OCI-LY7 (cell line): ENCODE measurements around the gene PTHLH.

ENCODE experiments used
- CTCF ChIP-seq: fragments of 200-600 bp; sonication (generic); conservative IDR thresholded peaks from 2 replicates; pipeline ENCODE4 v1.5.1; 2014; ENCODE audit warnings: mild to moderate bottlenecking, antibody characterized with exemption, low read length, moderate library complexity, mixed read lengths
- EZH2phosphoT487 ChIP-seq: fragments of 200-600 bp; sonication (generic); IDR thresholded peaks from 2 replicates; pipeline ENCODE4 v1.6.1; 2018; ENCODE audit warnings: low read depth, borderline replicate concordance, mild to moderate bottlenecking, mixed run types, antibody characterized with exemption, low read length, moderate library complexity, mixed read lengths

DNA sequence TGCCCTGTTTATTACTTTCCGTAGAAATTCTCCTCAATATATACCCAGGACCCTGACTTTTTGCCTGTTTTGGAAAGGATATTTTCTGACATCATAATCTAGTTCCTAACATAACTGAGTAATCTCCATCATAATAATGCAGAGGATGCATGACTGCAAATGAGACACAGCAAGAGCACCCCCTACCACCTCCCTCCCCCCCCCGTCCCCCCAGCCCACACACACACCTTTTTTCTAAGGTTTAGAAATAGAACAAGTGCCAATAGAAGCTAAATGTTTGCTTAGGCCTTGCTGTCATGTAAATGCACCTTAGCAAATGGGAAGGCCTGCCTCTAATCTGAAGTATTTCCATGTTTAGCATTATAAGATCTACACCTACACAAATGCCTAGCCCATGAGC is at the start of gene PTHLH:
- TF ChIP-seq CTCF (no peak), EZH2phosphoT487 (no peak)
